SK-N-MC (cell line): Measurements from ENCODE around the gene STEEP1.

ENCODE experiments used
- EZH2 ChIP-seq: fragments of 200-600 bp; sonication (generic); IDR thresholded peaks from one replicate; pipeline ENCODE4 v1.6.1; 2017; ENCODE audit warnings: antibody characterized with exemption
- POLR2AphosphoS5 ChIP-seq: IDR thresholded peaks from 2 replicates; pipeline ENCODE4 v1.6.1; 2012; ENCODE audit warnings: mild to moderate bottlenecking, low read depth, low read length, borderline replicate concordance

DNA sequence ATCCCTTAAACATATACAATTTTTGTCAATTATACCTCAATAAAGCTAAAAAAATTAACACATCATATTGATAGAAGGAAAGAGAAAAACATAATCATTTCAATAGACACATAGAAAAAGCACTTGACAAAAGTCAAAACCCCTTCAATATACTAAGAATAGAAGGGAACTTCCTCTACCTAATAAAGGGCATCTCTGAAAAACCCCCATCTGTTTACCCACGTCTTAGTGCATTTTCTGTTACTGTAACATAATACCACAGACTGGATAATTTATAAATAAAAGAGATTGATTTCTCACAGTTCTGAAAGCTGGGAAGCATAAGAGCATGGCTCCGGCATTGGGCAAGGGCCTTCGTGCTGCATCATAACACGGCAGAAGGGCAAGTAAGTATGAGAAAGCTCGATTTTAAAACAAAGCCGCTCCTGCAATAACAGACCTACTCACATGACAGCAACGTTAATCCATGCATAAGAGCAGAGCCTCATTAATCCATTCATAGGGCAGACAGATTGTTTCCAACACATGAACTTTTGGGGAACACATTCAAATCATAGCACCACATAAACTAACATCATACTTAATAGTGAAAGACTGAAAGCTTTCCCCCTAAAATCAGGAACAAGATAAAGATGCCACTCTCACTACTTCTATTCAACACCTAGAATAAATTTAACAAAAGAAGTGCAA lies 15.7 kb downstream of the STEEP1 start:
- TF ChIP-seq EZH2 (no peak), POLR2AphosphoS5 (no peak)
